GM13977 (cell line): ENCODE measurements around the gene CACNA1I.

Experiments used
- DNase-seq: peaks from one replicate; pipeline ENCODE4 v3.0.0; 2012; ENCODE audit warnings: low spot score
- in situ Hi-C: fragments of 300-500 bp; cut with MboI; formaldehyde crosslinking; loops from one replicate; pipeline ENCODE4 v1.12.0; 2022; ENCODE audit warnings: low sequenced_read_pairs, low pct_unique_long_range_greater_than_20kb, mixed read lengths, inconsistent platforms; ENCODE audit not compliant: unreplicated experiment
- TF ChIP-seq, protein P1 (sequence below): IDR thresholded peaks from 2 replicates; pipeline ENCODE4 v1.5.1; 2012; ENCODE audit warnings: mild to moderate bottlenecking, control low read depth; ENCODE audit not compliant: insufficient read depth; ENCODE audit errors: extremely low read depth, missing control alignments

The CACNA1I gene

DNA sequence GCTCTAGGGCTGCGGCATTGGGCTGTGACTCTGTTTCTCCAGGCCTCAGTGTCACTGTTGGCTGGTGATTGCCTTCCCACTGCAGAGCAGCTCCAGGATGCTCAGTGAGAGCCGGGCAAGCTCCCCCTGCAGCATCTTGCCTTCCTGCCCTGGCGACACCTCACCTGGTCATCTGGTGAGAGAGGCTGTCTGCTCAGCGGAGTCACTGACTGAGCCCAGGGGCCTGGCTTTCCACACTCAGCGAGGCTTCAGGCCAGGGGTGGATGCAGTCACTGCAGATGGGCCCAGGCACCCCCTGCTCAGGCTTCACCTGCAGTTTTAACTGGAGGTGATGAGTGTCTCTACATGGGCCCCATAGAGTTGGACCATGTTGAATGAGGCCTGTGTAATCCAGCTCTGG lies 136.8 kb downstream of the CACNA1I start:
- TF ChIP-seq, protein P1, sequence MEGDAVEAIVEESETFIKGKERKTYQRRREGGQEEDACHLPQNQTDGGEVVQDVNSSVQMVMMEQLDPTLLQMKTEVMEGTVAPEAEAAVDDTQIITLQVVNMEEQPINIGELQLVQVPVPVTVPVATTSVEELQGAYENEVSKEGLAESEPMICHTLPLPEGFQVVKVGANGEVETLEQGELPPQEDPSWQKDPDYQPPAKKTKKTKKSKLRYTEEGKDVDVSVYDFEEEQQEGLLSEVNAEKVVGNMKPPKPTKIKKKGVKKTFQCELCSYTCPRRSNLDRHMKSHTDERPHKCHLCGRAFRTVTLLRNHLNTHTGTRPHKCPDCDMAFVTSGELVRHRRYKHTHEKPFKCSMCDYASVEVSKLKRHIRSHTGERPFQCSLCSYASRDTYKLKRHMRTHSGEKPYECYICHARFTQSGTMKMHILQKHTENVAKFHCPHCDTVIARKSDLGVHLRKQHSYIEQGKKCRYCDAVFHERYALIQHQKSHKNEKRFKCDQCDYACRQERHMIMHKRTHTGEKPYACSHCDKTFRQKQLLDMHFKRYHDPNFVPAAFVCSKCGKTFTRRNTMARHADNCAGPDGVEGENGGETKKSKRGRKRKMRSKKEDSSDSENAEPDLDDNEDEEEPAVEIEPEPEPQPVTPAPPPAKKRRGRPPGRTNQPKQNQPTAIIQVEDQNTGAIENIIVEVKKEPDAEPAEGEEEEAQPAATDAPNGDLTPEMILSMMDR = no peak
- in situ Hi-C loops = no loop called here
- no peak for DNase-seq

DNA sequence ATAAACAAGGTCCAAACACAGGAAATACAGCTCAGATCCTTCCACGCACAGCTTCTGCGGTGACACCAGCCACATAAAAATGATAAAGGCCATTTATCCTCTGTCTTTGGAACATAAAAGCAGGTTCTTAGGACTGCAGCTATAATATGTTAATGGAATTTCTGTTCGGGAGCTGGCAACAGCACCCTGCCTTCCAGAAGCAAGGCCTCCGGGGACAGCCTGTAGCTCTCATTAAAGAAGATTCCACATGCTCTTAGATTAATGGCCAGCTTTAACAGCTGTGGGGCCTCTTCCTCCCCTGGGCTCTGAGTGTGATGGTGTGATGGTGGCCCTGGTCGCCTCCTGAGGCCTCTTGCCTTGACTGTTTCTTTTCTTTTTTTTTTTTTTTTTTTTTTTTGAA lies 137.3 kb downstream of the CACNA1I start:
- in situ Hi-C loops = no loop called here
- DNase-seq = no peak
- TF ChIP-seq, protein P1 = no peak

DNA sequence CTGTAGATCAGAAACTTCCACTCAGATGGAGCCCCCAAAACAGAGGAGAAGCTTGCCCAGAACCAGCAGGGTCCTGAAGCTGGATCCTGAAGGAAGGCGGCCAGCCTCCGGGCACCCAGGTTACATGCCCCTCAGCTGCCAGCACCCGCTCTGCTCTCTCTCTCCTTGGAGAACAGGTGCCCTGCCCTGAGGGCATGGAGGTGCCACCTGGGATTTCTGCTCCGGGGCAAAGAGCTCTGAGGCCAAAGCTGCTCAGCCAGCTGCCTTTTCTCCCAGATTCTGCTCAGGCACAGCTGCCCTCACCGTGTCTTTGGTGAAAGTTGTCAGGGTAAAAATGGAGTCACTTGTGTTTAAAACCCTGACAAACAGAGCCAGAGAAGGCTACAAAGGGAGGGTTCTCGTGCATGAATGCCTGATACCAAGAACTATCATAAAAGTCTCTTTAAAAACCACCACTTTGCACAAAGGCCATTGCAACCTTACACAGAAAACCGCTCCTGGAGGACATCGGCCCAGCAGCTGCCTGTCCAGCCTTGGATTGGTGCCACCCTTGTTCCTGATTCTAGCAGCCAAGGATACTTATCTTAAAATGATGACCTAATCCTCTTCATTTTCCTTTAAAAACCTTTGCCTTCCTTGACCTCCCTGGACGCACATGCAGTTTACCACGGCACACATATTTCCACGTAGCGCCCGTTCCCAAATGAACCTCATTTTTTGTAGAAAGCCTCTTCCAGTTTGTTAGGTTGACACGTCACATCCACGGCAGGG lies 140.0 kb downstream of the CACNA1I start:
- in situ Hi-C loops = no loop called here
- DNase-seq = no peak
- TF ChIP-seq, protein P1 = no peak

DNA sequence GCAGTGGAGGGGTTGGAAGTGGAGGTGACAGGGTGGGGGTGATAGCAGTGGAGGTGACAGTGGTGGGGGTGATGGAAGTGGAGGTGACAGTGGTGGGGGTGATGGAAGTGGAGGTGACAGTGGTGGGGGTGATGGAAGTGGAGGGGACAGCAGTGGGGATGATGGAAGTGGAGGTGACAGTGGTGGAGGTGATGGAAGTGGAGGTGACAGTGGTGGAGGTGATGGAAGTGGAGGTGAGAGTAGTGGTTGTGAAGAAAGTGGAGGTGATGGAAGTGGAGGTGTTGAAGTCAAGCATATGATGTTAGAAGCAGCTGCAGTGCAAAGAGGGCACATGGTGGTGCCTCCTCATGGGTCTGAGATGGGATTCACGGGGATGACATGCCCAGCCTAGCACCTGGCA lies 141.5 kb downstream of the CACNA1I start:
- DNase-seq = no peak
- TF ChIP-seq, protein P1 = no peak
- in situ Hi-C loops = no loop called here

DNA sequence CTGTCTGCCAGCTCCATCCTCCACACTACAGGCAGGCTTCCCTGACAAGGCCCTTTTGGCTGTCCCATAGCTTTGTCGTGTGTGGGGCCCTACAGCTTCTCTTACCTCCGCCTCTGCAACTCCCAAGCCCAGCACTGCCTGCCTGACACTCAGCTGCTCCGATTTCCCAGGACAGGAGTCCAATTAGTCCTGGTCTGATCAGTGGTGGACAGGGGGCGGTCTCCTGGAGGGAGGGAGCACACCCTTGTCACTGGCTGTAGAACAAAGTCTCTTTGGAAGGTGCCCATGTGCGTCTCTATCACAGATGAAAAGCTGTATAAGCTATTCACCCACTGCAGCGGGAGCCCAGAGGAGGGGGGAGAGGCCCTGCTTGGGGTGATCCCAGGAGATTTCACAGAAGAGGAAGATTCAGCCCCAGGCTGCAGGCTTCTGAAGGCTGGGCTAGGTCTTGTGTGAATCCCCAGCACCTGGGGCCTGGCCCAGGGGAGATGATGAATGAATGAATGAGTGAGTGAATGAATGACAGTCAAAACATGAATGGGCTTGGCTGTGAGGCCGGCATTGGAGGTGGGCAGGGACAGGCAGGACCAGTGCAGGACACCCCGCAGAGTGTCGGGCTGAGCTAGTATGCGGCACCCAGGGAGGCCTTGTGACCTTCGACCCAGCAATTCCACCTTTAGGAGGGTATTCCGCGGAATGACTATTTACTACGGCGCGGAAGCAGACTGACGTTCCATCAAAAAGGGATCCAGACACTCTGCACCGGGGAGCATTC lies 142.4 kb downstream of the CACNA1I start:
- in situ Hi-C loops = no loop called here
- TF ChIP-seq, protein P1 = no peak
- DNase-seq = no peak

DNA sequence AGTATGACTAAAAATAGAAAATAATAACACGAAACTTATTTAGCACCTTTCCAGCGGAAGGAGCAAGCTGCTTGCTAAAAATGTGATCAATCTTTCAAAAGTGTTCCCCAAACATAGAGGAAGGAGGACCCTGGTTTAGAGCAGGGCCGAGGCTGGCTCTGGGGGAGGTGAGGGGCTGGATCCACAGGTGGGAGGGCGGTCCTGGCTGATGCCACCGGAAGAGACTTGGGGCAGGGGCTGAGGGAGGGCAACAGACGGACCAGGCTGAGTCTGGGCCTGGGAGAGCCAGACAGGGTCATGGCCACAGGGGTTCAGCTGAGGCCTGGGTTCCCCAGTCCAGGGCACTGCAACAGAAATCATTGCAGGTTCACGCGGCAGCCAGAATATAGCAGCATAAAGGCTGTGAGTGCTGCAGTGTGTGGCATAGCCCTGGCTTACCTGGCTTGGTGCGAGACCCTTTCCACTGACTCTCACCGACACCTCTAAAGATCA lies 143.3 kb downstream of the CACNA1I start:
- DNase-seq = no peak
- TF ChIP-seq, protein P1 = no peak
- in situ Hi-C loops = no loop called here
